Upper lobe of left lung (tissue), 4 donors: ENCODE data around the gene CABCOCO1.

Experiments used
- CTCF ChIP-seq, 6 experiments: fragments of 450-650 bp in 4 of 6; fragments of 200-600 bp in 2 of 6; sonication (generic) in 2 of 6; IDR thresholded peaks; one replicate each; pipeline ENCODE4 v1.5.1; 2016 to 2019; ENCODE audit warnings: antibody characterized with exemption in 6 of 6
- EP300 ChIP-seq, 4 donors: sonication (generic); formaldehyde crosslinking; IDR thresholded peaks; one replicate each; pipeline ENCODE4 v1.5.1; 2017; ENCODE audit warnings: antibody characterized with exemption in 4 of 4, control low read depth in 2 of 4
- POLR2A ChIP-seq, 4 donors: fragments of 450-650 bp; IDR thresholded peaks; one replicate each; pipeline ENCODE4 v1.5.1; 2016 to 2017; ENCODE audit warnings: antibody characterized with exemption in 4 of 4, mild to moderate bottlenecking in 2 of 4
- POLR2AphosphoS5 ChIP-seq, 2 donors: sonication (generic); formaldehyde crosslinking; IDR thresholded peaks; one replicate each; pipeline ENCODE4 v1.5.1; 2017; ENCODE audit warnings: antibody characterized with exemption in 2 of 2

- TF ChIP-seq CTCF (IDR thresholded peaks at IDR 0.05) = no peak
- TF ChIP-seq EP300 (IDR thresholded peaks at IDR 0.05) = no peak
- TF ChIP-seq POLR2A (IDR thresholded peaks at IDR 0.05) = no peak
- TF ChIP-seq POLR2AphosphoS5 (IDR thresholded peaks at IDR 0.05) = no peak
These were observed 134.8 kb downstream of the CABCOCO1 start for GRCh38 chr10:61797304-61798153.
